Neural cell (in vitro differentiated cells): Measurements from ENCODE around the gene PGF.

Experiments
- CTCF ChIP-seq: fragments of 450-650 bp; IDR thresholded peaks from 2 replicates; pipeline ENCODE4 v1.5.1; 2014; ENCODE audit warnings: antibody characterized with exemption, mild to moderate bottlenecking, moderate library complexity; ENCODE audit not compliant: poor library complexity, severe bottlenecking
- EZH2 ChIP-seq: fragments of 200-600, 300-800 bp; shearing (Covaris generic), sonication (generic); IDR thresholded peaks from 2 replicates; pipeline ENCODE4 v1.6.1; 2014; ENCODE audit warnings: antibody characterized with exemption, low read length, borderline replicate concordance, mild to moderate bottlenecking; ENCODE audit not compliant: insufficient read depth, poor library complexity, severe bottlenecking
- MXI1 ChIP-seq: fragments of 450-650 bp; conservative IDR thresholded peaks from 2 replicates; pipeline ENCODE4 v1.6.1; 2014; ENCODE audit warnings: antibody characterized with exemption, mild to moderate bottlenecking; ENCODE audit not compliant: poor library complexity, severe bottlenecking
- POLR2AphosphoS5 ChIP-seq: IDR thresholded peaks from 2 replicates; pipeline ENCODE4 v1.6.1; 2012
- RAD21 ChIP-seq: fragments of 450-650 bp; conservative IDR thresholded peaks from 2 replicates; pipeline ENCODE4 v1.6.1; 2014; ENCODE audit warnings: antibody characterized with exemption, mild to moderate bottlenecking, moderate library complexity
- REST ChIP-seq: IDR thresholded peaks from 2 replicates; pipeline ENCODE4 v1.6.1; 2012; ENCODE audit warnings: borderline replicate concordance
- TAF1 ChIP-seq: IDR thresholded peaks from 2 replicates; pipeline ENCODE4 v1.6.1; 2012; ENCODE audit warnings: low read depth

GRCh38 chr14:74896400-74896799 lies 59.0 kb downstream of the PGF start:
- TF ChIP-seq REST (no peak), CTCF (no peak), RAD21 (no peak), POLR2AphosphoS5 (no peak), TAF1 (no peak), EZH2 (no peak), MXI1 (no peak)
